ENCODE data around the gene RHOH. TPM values are rescaled to one million over a fixed set of nuclear protein-coding genes. Genes with fewer than 3 reads are reported as not detected.

RHOH gene
- total RNA-seq, 1 donor from 2014 or later: 0.29 TPM

GRCh38 chr4:40241026-40241425 lies 44.2 kb downstream of the RHOH start:
- Mint-ChIP-seq H3K27me3 (ENCODE audit: low read depth) (no peaks in the 10 kb centered on the region), H3K27ac (no peak overlapping the region), H3K9me3 (no peaks in the 10 kb centered on the region), H3K4me3 (no peak overlapping the region), H3K4me1 (peaks cover 5% of the 10 kb centered on the region), H3K36me3 (no peaks in the 10 kb centered on the region)
- TF ChIP-seq CTCF (IDR thresholded peaks at IDR 0.05; ENCODE audit: unreplicated experiment): no peak
- DNase-seq (ENCODE audit: low spot score in 2 of 2, unreplicated experiment in 2 of 2): no peak

GRCh38 chr4:40241941-40242340 lies 45.1 kb downstream of the RHOH start:
- TF ChIP-seq CTCF (IDR thresholded peaks at IDR 0.05; ENCODE audit: unreplicated experiment): no peak
- Mint-ChIP-seq H3K27me3 (ENCODE audit: low read depth) (no peaks in the 10 kb centered on the region), H3K9me3 (no peaks in the 10 kb centered on the region), H3K4me3 (no peak overlapping the region), H3K4me1 (peaks cover 5% of the 10 kb centered on the region), H3K27ac (no peak overlapping the region), H3K36me3 (no peaks in the 10 kb centered on the region)
- no peak for DNase-seq (ENCODE audit: low spot score in 2 of 2, unreplicated experiment in 2 of 2)

GRCh38 chr4:40243386-40243948 lies 46.6 kb downstream of the RHOH start:
- Mint-ChIP-seq H3K36me3 (no peaks in the 10 kb centered on the region), H3K9me3 (no peaks in the 10 kb centered on the region), H3K4me1 (peaks cover 5% of the 10 kb centered on the region), H3K27ac (no peak overlapping the region), H3K27me3 (ENCODE audit: low read depth) (no peaks in the 10 kb centered on the region), H3K4me3 (no peak overlapping the region)
- DNase-seq (ENCODE audit: low spot score in 2 of 2, unreplicated experiment in 2 of 2): no peak
- no peak for TF ChIP-seq CTCF (IDR thresholded peaks at IDR 0.05; ENCODE audit: unreplicated experiment)

- Mint-ChIP-seq H3K27ac (no peak overlapping the region), H3K27me3 (ENCODE audit: low read depth) (no peaks in the 10 kb centered on the region), H3K4me1 (peaks cover 5% of the 10 kb centered on the region), H3K9me3 (no peaks in the 10 kb centered on the region), H3K4me3 (no peak overlapping the region), H3K36me3 (no peaks in the 10 kb centered on the region)
- no peak for TF ChIP-seq CTCF (IDR thresholded peaks at IDR 0.05; ENCODE audit: unreplicated experiment)
- no peak for DNase-seq (ENCODE audit: low spot score in 2 of 2, unreplicated experiment in 2 of 2)
These were observed 47.8 kb downstream of the RHOH start for GRCh38 chr4:40244606-40245005.

GRCh38 chr4:40245550-40245949 lies 48.7 kb downstream of the RHOH start:
- Mint-ChIP-seq H3K9me3 (no peaks in the 10 kb centered on the region), H3K4me1 (peaks cover 5% of the 10 kb centered on the region), H3K36me3 (no peaks in the 10 kb centered on the region), H3K4me3 (no peak overlapping the region), H3K27ac (no peak overlapping the region), H3K27me3 (ENCODE audit: low read depth) (no peaks in the 10 kb centered on the region)
- DNase-seq (ENCODE audit: low spot score in 2 of 2, unreplicated experiment in 2 of 2): no peak
- no peak for TF ChIP-seq CTCF (IDR thresholded peaks at IDR 0.05; ENCODE audit: unreplicated experiment)
